SK-N-SH (cell line): Measurements from ENCODE around the gene MAP4. TPM values are rescaled to one million over a fixed set of nuclear protein-coding genes. Genes with fewer than 3 reads are reported as not detected.

Source experiments
- CTCF ChIA-PET: fragments of 300-600, 350-600 bp; formaldehyde crosslinking; extraction: SDS; loops from one replicate; lab custom pipeline; 2021; lab: Yijun Ruan, JAX
- POLR2A ChIA-PET: fragments of 350-600 bp; sonication (Branson Sonifier 250); formaldehyde crosslinking; extraction: SDS; loops from one replicate; lab custom pipeline; 2020; ENCODE audit warnings: antibody characterized with exemption, inconsistent platforms; lab: Yijun Ruan, JAX
- DNase-seq: peaks from one replicate; pipeline ENCODE4 v3.0.0; 2012
- H2AFZ ChIP-seq: fragments of 200-600 bp; sonication (generic); 2 replicates; pipeline ENCODE4 v1.8.1; 2016; ENCODE audit warnings: antibody characterized with exemption, mild to moderate bottlenecking, low read depth
- H3F3A ChIP-seq: fragments of 200-600 bp; sonication (generic); replicated peaks from 2 replicates; pipeline ENCODE3; 2016; ENCODE audit warnings: antibody characterized with exemption, mild to moderate bottlenecking; ENCODE audit not compliant: insufficient read depth
- H3K27ac ChIP-seq, 2 experiments: fragments of 200-500 bp in 1 of 2; fragments of 200-600 bp in 1 of 2; sonication (Bioruptor generic) in 1 of 2; sonication (generic), shearing (Covaris generic) in 1 of 2; 2 replicates each; pipeline versions ENCODE4 v1.5.1 to v1.6.1; 2014 to 2016; ENCODE audit warnings: low read depth in 2 of 2, inconsistent platforms in 1 of 2, low read length in 1 of 2, mild to moderate bottlenecking in 1 of 2, mixed read lengths in 1 of 2
- H3K27me3 ChIP-seq: fragments of 200-600 bp; sonication (generic), shearing (Covaris generic); 2 replicates; pipeline ENCODE4 v1.6.1; 2016; ENCODE audit warnings: mixed run types; ENCODE audit not compliant: insufficient read depth
- H3K36me3 ChIP-seq, 2 experiments: fragments of 200-500 bp in 1 of 2; fragments of 200-600 bp in 1 of 2; sonication (Bioruptor generic) in 1 of 2; sonication (generic) in 1 of 2; replicated peaks in 1 of 2; 2 replicates each; pipeline versions ENCODE3 to v1.5.1; 2014 to 2016; ENCODE audit warnings: low read length in 1 of 2, mild to moderate bottlenecking in 1 of 2; ENCODE audit not compliant: insufficient read depth in 2 of 2, control insufficient read depth in 1 of 2
- H3K4me1 ChIP-seq, 2 experiments: fragments of 200-500 bp in 1 of 2; fragments of 200-600 bp in 1 of 2; sonication (Bioruptor generic) in 1 of 2; sonication (generic), shearing (Covaris generic) in 1 of 2; 2 replicates each; pipeline versions ENCODE4 v1.5.1 to v1.6.1; 2014 to 2016; ENCODE audit warnings: low read depth in 1 of 2, low read length in 1 of 2, mixed run types in 1 of 2; ENCODE audit not compliant: insufficient read depth in 2 of 2, control insufficient read depth in 1 of 2
- H3K4me2 ChIP-seq: fragments of 200-600 bp; sonication (generic), shearing (Covaris generic); 2 replicates; pipeline ENCODE4 v1.6.1; 2017; ENCODE audit warnings: mixed run types
- H3K4me3 ChIP-seq, 2 experiments: fragments of 200-500 bp in 1 of 2; fragments of 200-600 bp in 1 of 2; sonication (Bioruptor generic) in 1 of 2; sonication (generic), shearing (Covaris generic) in 1 of 2; 2 replicates each; pipeline versions ENCODE4 v1.5.1 to v1.8.1; 2014 to 2016; ENCODE audit warnings: low read depth in 2 of 2, inconsistent platforms in 1 of 2, low read length in 1 of 2, mild to moderate bottlenecking in 1 of 2, mixed read lengths in 1 of 2, moderate library complexity in 1 of 2
- H3K79me2 ChIP-seq: fragments of 200-600 bp; sonication (generic); 2 replicates; pipeline ENCODE4 v1.8.1; 2017; ENCODE audit warnings: mild to moderate bottlenecking; ENCODE audit not compliant: insufficient read depth
- H3K9ac ChIP-seq: fragments of 200-600 bp; sonication (generic); 2 replicates; pipeline ENCODE4 v1.6.1; 2017; ENCODE audit warnings: mixed run types
- H3K9me2 ChIP-seq: fragments of 200-600 bp; sonication (generic); 2 replicates; pipeline ENCODE4 v1.6.1; 2017; ENCODE audit warnings: mixed run types
- H3K9me3 ChIP-seq: fragments of 200-600 bp; sonication (generic); 2 replicates; pipeline ENCODE4 v1.6.1; 2017; ENCODE audit warnings: mixed run types, mild to moderate bottlenecking, moderate library complexity
- H4K20me1 ChIP-seq: fragments of 200-600 bp; sonication (generic); 2 replicates; pipeline ENCODE4 v1.6.1; 2017; ENCODE audit warnings: mild to moderate bottlenecking, mixed run types; ENCODE audit not compliant: insufficient read depth
- ELF1 ChIP-seq: IDR thresholded peaks from 2 replicates; pipeline ENCODE4 v1.4.0; 2012
- FOXJ3 ChIP-seq: sonication (generic); formaldehyde crosslinking; IDR thresholded peaks from 2 replicates; pipeline ENCODE4 v1.5.1; 2020; ENCODE audit warnings: mild to moderate bottlenecking, missing genetic modification reagents
- IRF3 ChIP-seq: fragments of 150-350 bp; IDR thresholded peaks from 2 replicates; pipeline ENCODE4 v1.6.1; 2016; ENCODE audit warnings: mild to moderate bottlenecking, low read depth, low read length
- MAX ChIP-seq: IDR thresholded peaks from 2 replicates; pipeline ENCODE4 v1.4.0; 2012; ENCODE audit warnings: low read depth
- NRF1 ChIP-seq: IDR thresholded peaks from 2 replicates; pipeline ENCODE4 v1.6.1; 2012; ENCODE audit warnings: low read depth, mild to moderate bottlenecking, low read length
- PBX3 ChIP-seq: IDR thresholded peaks from 2 replicates; pipeline ENCODE4; 2012
- RAD21 ChIP-seq: IDR thresholded peaks from 2 replicates; pipeline ENCODE4 v1.6.1; 2012; ENCODE audit warnings: mild to moderate bottlenecking, low read length
- RCOR1 ChIP-seq: fragments of 150-350 bp; IDR thresholded peaks from 2 replicates; pipeline ENCODE4 v1.6.1; 2017; ENCODE audit warnings: antibody characterized with exemption, low read length
- RFX5 ChIP-seq: IDR thresholded peaks from 2 replicates; pipeline ENCODE4 v1.6.1; 2012; ENCODE audit warnings: mild to moderate bottlenecking, improper control_type of control experiment, low read length
- SIN3A ChIP-seq: IDR thresholded peaks from 2 replicates; pipeline ENCODE4 v1.6.1; 2012; ENCODE audit warnings: low read depth, mild to moderate bottlenecking, low read length, moderate library complexity, borderline replicate concordance
- TAF1 ChIP-seq: IDR thresholded peaks from 2 replicates; pipeline ENCODE4 v1.6.1; 2012; ENCODE audit warnings: low read depth, mild to moderate bottlenecking, low read length, moderate library complexity, borderline replicate concordance
- TCF12 ChIP-seq: IDR thresholded peaks from 2 replicates; pipeline ENCODE4 v1.4.0; 2012
- YY1 ChIP-seq: IDR thresholded peaks from 2 replicates; pipeline ENCODE4 v1.4.0; 2012; ENCODE audit warnings: low read depth, mild to moderate bottlenecking
- ZBTB33 ChIP-seq: IDR thresholded peaks from 2 replicates; pipeline ENCODE4 v1.4.0; 2012; ENCODE audit warnings: low read depth, borderline replicate concordance
- WGBS: methylation state at CpG from one replicate; pipeline ENCODE4 v1.1.6; 2017; ENCODE audit warnings: low lambda C conversion rate; 5-methylcytosine and 5-hydroxymethylcytosine counted together
- polyA plus RNA-seq, 3 experiments: library from polyadenylated mRNA; depleted of rRNA; stranded (reverse); fragments of >200 nt; gene quantifications; 2 replicates each; pipeline ENCODE4 v1.2.3, GENCODE V29; 2012

Gene MAP4
- polyA plus RNA-seq, 1 of the 3 experiments (the other 2 are of a cell fraction): 121 TPM

GRCh38 chr3:47874913-47875312, 141.3 kb downstream of the MAP4 start:
- no peak overlapping the region for H3K9ac ChIP-seq
- no peaks in the 10 kb centered on the region for H3K27me3 ChIP-seq
- H3K79me2 ChIP-seq: peaks cover 33% of the 10 kb centered on the region; the same call in 1 of the 2 replicates
- H3K4me2 ChIP-seq: no peak overlapping the region
- CTCF ChIA-PET: interaction anchor here (0.5 to 2.8 kb wide), 3 partner anchors 25 to 161 kb away, joined by 3 to 15 read pairs (median 3); no protein-coding TSS in a partner anchor
- H3K9me2 ChIP-seq: no peaks in the 10 kb centered on the region
- no peak for DNase-seq
- 0 out of 2 replicates have a peak, but pooled peaks cover 9% of the 10 kb centered on the region for H4K20me1 ChIP-seq
- WGBS: 73% methylated on average over 1 of the region's 1 CpG
- H3F3A ChIP-seq: peaks cover 4% of the 10 kb centered on the region
- no peak overlapping the region for H3K27ac ChIP-seq
- POLR2A ChIA-PET: no interaction called here
- no peaks in the 10 kb centered on the region for H3K9me3 ChIP-seq
- 0 out of 4 replicates have a peak, but pooled peaks cover 0 to 15% of the 10 kb centered on the region in 2 experiments for H3K4me1 ChIP-seq
- no peak overlapping the region for H3K4me3 ChIP-seq
- peaks cover 38 to 67% of the 10 kb centered on the region in 2 experiments for H3K36me3 ChIP-seq
- no peak for TF ChIP-seq ELF1
- TF ChIP-seq IRF3: no peak
- TF ChIP-seq FOXJ3 (CRISPR knock-in tag): no peak
- no peak for TF ChIP-seq YY1
- TF ChIP-seq SIN3A: no peak
- TF ChIP-seq RCOR1: no peak
- no peak for TF ChIP-seq TAF1
- TF ChIP-seq RFX5: no peak
- TF ChIP-seq PBX3: no peak
- no peak for TF ChIP-seq RAD21
- TF ChIP-seq TCF12: no peak
- TF ChIP-seq ZBTB33: no peak
- no peak for TF ChIP-seq MAX
- no peak overlapping the region for H2AFZ ChIP-seq

- 0 out of 4 replicates have a peak, but pooled peaks cover 0 to 15% of the 10 kb centered on the region in 2 experiments for H3K4me1 ChIP-seq
- no peak overlapping the region for H3K27ac ChIP-seq
- no peak overlapping the region for H3K4me2 ChIP-seq
- no peak overlapping the region for H2AFZ ChIP-seq
- no peak overlapping the region for H3K4me3 ChIP-seq
- DNase-seq: no peak
- no peaks in the 10 kb centered on the region for H3K9me3 ChIP-seq
- H3K36me3 ChIP-seq: peaks cover 43 to 67% of the 10 kb centered on the region in 2 experiments
- no peak overlapping the region for H3K9ac ChIP-seq
- peaks cover 29% of the 10 kb centered on the region; the same call in 1 of the 2 replicates for H3K79me2 ChIP-seq
- CTCF ChIA-PET: interaction anchor here (0.9 to 2.8 kb wide), 4 partner anchors 18 to 116 kb away, joined by 3 to 15 read pairs (median 3); no protein-coding TSS in a partner anchor
- H3K9me2 ChIP-seq: no peaks in the 10 kb centered on the region
- H3K27me3 ChIP-seq: no peaks in the 10 kb centered on the region
- WGBS: 94% methylated on average over 2 of the region's 2 CpGs
- H3F3A ChIP-seq: peaks cover 4% of the 10 kb centered on the region
- no peak for TF ChIP-seq PBX3
- TF ChIP-seq NRF1: no peak
- TF ChIP-seq, all 33 proteins: peak for 0
- POLR2A ChIA-PET: no interaction called here
- H4K20me1 ChIP-seq: 0 out of 2 replicates have a peak, but pooled peaks cover 9% of the 10 kb centered on the region
Observed at GRCh38 chr3:47874438-47874837, 141.8 kb downstream of the MAP4 start.
